AG04450 (cell line): Measurements from ENCODE around the gene KCTD14. TPM values are rescaled to one million over a fixed set of nuclear protein-coding genes. Genes with fewer than 3 reads are reported as not detected.

Source experiments
- CTCF ChIA-PET: fragments of 300-600, 350-600 bp; formaldehyde crosslinking; extraction: SDS; loops from one replicate; lab custom pipeline; 2022; ENCODE audit warnings: antibody characterized with exemption, inconsistent platforms; lab: Charles Lee
- POLR2A ChIA-PET: fragments of 350-600 bp; formaldehyde crosslinking; extraction: SDS; loops from one replicate; lab custom pipeline; 2021; ENCODE audit warnings: antibody characterized with exemption, inconsistent platforms; lab: Yijun Ruan, JAX
- DNase-seq: peaks from one replicate; pipeline ENCODE4 v3.0.0-alpha.2; 2011; ENCODE audit warnings: low read depth, low spot score
- H3K27ac ChIP-seq: one replicate; pipeline ENCODE4 v1.5.1; 2012; ENCODE audit warnings: low read depth, low read length, control low read depth
- H3K27me3 ChIP-seq: one replicate; pipeline ENCODE4 v1.6.0; 2012; ENCODE audit warnings: low read length; ENCODE audit not compliant: control insufficient read depth, insufficient read depth
- H3K4me3 ChIP-seq: 2 replicates; pipeline ENCODE4 v1.5.1; 2011; ENCODE audit warnings: mild to moderate bottlenecking, low read depth, low read length, control low read depth
- H3K9me3 ChIP-seq: 2 replicates; pipeline ENCODE4 v1.5.1; 2012; ENCODE audit warnings: low read length; ENCODE audit not compliant: control insufficient read depth, insufficient read depth
- polyA plus RNA-seq: library from polyadenylated mRNA; depleted of rRNA; stranded (reverse); fragments of >200 nt; gene quantifications from 2 replicates; pipeline ENCODE4 v1.2.3, GENCODE V29; 2011
- TF ChIP-seq, protein P1 (sequence below): IDR thresholded peaks from 2 replicates; pipeline ENCODE4 v1.5.1; 2011; ENCODE audit warnings: low read depth, low read length, control low read depth, inconsistent platforms

Gene KCTD14
- polyA plus RNA-seq, 1 experiment = 3.3 TPM

DNA sequence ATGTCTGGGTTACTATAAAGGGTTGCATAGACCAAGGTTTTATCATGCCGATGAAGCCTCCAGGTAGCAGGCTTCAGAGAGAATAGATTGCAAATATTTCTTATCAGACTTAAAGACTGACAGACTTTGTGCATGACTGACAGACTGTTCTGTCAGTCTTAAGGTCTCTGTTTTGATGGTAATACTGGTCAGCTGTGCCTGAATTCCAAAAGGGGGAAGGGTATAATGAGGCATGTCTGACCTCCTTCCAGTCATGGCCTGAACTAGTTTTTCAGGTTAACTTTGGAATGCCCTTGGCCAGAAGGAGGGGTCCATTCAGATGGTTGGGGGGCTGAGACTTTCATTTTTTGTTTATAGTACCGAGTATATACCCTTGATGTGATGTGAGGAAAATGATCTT, 4.7 kb upstream of the KCTD14 start:
- Histone ChIP-seq H3K9me3 (no peaks in the 10 kb centered on the region; the same call in 1 of the 2 replicates), H3K27ac (no peak overlapping the region), H3K4me3 (no peak overlapping the region), H3K27me3 (no peaks in the 10 kb centered on the region)
- TF ChIP-seq, protein P1, sequence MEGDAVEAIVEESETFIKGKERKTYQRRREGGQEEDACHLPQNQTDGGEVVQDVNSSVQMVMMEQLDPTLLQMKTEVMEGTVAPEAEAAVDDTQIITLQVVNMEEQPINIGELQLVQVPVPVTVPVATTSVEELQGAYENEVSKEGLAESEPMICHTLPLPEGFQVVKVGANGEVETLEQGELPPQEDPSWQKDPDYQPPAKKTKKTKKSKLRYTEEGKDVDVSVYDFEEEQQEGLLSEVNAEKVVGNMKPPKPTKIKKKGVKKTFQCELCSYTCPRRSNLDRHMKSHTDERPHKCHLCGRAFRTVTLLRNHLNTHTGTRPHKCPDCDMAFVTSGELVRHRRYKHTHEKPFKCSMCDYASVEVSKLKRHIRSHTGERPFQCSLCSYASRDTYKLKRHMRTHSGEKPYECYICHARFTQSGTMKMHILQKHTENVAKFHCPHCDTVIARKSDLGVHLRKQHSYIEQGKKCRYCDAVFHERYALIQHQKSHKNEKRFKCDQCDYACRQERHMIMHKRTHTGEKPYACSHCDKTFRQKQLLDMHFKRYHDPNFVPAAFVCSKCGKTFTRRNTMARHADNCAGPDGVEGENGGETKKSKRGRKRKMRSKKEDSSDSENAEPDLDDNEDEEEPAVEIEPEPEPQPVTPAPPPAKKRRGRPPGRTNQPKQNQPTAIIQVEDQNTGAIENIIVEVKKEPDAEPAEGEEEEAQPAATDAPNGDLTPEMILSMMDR = no peak
- ChIA-PET CTCF (interaction anchor here (1.4 kb wide), 1 partner anchor 19 kb away, joined by 5 read pairs; no protein-coding TSS in a partner anchor), POLR2A (no interaction called here)
- no peak for DNase-seq

DNA sequence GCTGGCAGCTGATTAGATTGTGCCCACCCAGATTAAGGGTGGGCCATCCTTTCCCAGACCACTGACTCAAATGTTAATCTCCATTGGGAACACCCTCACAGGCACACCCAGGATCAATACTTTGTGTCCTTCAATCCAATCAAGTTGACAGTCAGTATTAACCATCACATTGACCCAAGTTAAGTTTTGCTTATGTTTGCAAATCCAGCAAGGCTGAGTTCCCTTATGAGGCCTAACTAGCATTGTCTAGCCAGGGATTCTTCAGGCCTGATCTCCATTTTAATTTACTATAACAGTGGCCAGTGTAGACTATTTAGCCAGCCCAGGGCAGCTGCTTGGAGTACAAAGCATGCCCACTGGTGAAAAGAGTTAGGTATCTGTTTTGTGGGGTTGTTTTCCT, 2.3 kb upstream of the KCTD14 start:
- no peak for DNase-seq
- ChIA-PET POLR2A (no interaction called here), CTCF (no interaction called here)
- TF ChIP-seq, protein P1 = no peak
- no peaks in the 10 kb centered on the region for H3K27me3 ChIP-seq
- H3K4me3 ChIP-seq = no peak overlapping the region
- H3K9me3 ChIP-seq = no peaks in the 10 kb centered on the region; the same call in 1 of the 2 replicates
- no peak overlapping the region for H3K27ac ChIP-seq

DNA sequence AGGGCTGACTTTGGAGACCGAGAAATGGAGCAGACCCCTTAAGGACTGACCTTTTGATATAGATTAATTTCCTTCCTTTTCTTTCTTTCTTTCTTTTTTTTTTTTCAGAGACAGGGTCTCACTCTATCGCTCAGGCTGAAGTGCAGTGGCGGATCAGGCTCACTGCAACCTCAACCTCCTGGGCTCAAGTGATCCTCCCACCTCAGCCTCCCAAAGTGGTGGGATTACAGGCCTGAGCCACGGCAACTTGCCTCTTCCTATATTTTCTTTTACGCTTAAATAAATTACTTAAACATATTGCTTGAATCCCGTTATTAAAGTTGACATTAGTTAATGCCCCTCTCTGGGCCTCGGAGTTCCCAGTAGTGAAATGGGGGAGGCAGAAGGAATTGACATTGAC, 350 bp upstream of the KCTD14 start:
- H3K9me3 ChIP-seq = no peaks in the 10 kb centered on the region; the same call in 1 of the 2 replicates
- ChIA-PET POLR2A (no interaction called here), CTCF (no interaction called here)
- no peaks in the 10 kb centered on the region for H3K27me3 ChIP-seq
- no peak overlapping the region for H3K27ac ChIP-seq
- peak overlapping the region; percentile 58 for H3K4me3 ChIP-seq
- DNase-seq = no peak
- TF ChIP-seq, protein P1 = no peak

DNA sequence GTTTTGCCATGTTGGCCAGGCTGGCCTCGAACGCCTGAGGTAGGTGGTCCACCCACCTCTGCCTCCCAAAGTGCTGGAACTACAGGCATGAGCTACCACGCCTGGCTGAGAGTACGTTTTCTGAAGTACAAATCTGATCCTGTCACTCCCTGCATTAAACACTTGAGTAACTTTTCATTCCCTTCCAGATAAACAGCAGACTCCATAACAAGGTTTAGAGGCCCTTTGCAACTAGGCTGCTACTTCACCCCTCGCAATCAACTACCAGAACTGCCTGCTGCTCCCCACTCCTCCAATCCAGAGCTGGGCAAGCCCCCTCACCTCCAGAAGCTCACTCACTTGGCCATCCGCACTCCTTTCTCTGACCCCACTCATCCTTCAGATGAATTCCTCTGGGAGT, 1.5 kb downstream of the KCTD14 start:
- POLR2A ChIA-PET = interaction anchor here (1.4 kb wide), 1 partner anchor 19 kb away, joined by 4 read pairs; no protein-coding TSS in a partner anchor
- Histone ChIP-seq H3K27ac (no peak overlapping the region), H3K4me3 (no peak overlapping the region), H3K27me3 (no peaks in the 10 kb centered on the region), H3K9me3 (no peaks in the 10 kb centered on the region; the same call in 1 of the 2 replicates)
- TF ChIP-seq, protein P1 = no peak
- CTCF ChIA-PET = interaction anchor here (0.6 to 1.0 kb wide), 3 partner anchors 25 to 449 kb away, joined by 3 to 4 read pairs (median 3); no protein-coding TSS in a partner anchor
- DNase-seq = no peak

DNA sequence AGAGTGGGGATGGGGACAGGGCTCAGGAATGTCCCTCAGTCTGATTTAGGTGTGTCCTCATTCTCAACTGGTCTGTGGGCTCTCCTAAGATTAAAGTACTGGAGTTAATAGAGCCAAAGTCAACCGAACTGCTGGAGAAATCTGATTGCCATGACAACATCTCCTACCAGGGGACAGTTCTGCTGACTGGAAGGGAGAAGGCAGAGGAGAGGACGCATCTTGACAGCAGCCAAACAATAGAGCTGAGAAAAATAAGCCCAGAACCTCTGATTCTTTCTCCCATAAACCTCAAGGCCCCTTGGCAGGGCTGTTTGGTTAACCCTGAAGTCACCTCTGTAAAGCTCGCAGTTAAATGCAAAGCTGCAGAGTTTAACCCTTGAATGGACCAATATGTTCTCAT, 2.8 kb downstream of the KCTD14 start:
- POLR2A ChIA-PET = interaction anchor here (0.5 to 0.6 kb wide), 2 partner anchors 8 to 25 kb away, joined by 3 to 5 read pairs; no protein-coding TSS in a partner anchor
- H3K27ac ChIP-seq = no peak overlapping the region
- no peak overlapping the region for H3K4me3 ChIP-seq
- CTCF ChIA-PET = interaction anchor here (1.4 kb wide), 1 partner anchor 26 kb away, joined by 14 read pairs; no protein-coding TSS in a partner anchor
- no peak for DNase-seq
- no peaks in the 10 kb centered on the region; the same call in 1 of the 2 replicates for H3K9me3 ChIP-seq
- TF ChIP-seq, protein P1 = no peak
- no peaks in the 10 kb centered on the region for H3K27me3 ChIP-seq
